AG04449 (cell line): ENCODE data around the gene PAPOLA.

Experiments
- CTCF ChIA-PET: fragments of 350-600 bp; formaldehyde crosslinking; extraction: SDS; loops from one replicate; lab custom pipeline; 2021; ENCODE audit warnings: antibody characterized with exemption; lab: Yijun Ruan, JAX
- POLR2A ChIA-PET: fragments of 400-600, 350-600 bp; formaldehyde crosslinking; extraction: SDS; loops from one replicate; lab custom pipeline; 2020; ENCODE audit warnings: antibody characterized with exemption, inconsistent platforms; lab: Yijun Ruan, JAX
- DNase-seq: peaks from one replicate; pipeline ENCODE4 v3.0.0-alpha.2; 2010; ENCODE audit warnings: low read depth, low spot score
- H3K4me3 ChIP-seq: 2 replicates; pipeline ENCODE4 v1.5.1; 2011; ENCODE audit warnings: low read depth, mild to moderate bottlenecking, control low read depth, low read length
- TF ChIP-seq, protein P1 (sequence below): IDR thresholded peaks from one replicate; pipeline ENCODE4 v1.5.1; 2011; ENCODE audit warnings: mild to moderate bottlenecking, moderate library complexity, low read length, control low read depth, inconsistent platforms; ENCODE audit not compliant: insufficient read depth; ENCODE audit errors: missing control alignments

PAPOLA gene

DNA sequence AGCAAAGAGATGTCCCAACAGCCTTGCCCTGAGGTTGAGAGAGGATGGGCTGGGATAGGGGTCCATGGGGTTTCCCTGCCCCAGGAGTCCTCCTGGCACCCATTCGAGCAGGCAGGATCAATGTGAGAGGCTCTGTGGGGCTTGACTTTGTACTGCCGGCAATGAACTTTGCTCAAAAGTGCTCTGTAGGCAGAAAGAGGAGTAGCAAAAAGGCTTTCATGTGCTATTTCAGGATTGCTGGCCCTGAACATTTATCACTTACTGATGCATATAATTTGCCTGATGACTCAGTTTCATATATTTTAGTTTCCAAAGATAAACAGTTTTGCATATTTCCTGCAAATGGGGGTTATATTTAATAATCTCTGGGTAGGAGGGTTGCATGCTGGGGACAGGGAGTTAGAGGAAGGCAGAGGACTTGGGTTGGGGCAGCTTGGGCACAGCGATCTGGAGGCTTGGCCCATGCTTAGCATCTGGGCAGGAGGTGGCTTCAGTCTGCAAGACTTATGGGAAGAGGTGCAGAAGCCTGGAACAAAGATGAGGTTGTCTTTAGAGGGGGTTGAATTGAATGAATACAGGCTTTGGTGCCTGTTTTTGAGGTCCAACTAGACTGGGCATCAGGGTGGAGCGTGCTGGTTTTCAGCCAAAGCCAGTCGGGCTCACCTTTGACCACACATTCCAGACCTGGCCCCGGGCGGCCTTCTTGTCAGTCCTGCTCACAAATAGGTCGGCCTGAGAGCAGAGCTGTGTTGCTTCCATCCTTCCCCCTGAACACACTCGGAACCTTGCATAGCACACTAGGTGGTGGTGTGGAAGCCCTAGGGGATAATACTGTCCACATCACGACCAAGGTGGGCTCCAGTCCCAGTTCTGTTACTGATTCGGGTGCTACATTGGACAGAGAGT lies 101.4 kb downstream of the PAPOLA start:
- TF ChIP-seq, protein P1, sequence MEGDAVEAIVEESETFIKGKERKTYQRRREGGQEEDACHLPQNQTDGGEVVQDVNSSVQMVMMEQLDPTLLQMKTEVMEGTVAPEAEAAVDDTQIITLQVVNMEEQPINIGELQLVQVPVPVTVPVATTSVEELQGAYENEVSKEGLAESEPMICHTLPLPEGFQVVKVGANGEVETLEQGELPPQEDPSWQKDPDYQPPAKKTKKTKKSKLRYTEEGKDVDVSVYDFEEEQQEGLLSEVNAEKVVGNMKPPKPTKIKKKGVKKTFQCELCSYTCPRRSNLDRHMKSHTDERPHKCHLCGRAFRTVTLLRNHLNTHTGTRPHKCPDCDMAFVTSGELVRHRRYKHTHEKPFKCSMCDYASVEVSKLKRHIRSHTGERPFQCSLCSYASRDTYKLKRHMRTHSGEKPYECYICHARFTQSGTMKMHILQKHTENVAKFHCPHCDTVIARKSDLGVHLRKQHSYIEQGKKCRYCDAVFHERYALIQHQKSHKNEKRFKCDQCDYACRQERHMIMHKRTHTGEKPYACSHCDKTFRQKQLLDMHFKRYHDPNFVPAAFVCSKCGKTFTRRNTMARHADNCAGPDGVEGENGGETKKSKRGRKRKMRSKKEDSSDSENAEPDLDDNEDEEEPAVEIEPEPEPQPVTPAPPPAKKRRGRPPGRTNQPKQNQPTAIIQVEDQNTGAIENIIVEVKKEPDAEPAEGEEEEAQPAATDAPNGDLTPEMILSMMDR: no peak
- ChIA-PET CTCF (no interaction called here), POLR2A (no interaction called here)
- no peak for DNase-seq
- no peak overlapping the region for H3K4me3 ChIP-seq

DNA sequence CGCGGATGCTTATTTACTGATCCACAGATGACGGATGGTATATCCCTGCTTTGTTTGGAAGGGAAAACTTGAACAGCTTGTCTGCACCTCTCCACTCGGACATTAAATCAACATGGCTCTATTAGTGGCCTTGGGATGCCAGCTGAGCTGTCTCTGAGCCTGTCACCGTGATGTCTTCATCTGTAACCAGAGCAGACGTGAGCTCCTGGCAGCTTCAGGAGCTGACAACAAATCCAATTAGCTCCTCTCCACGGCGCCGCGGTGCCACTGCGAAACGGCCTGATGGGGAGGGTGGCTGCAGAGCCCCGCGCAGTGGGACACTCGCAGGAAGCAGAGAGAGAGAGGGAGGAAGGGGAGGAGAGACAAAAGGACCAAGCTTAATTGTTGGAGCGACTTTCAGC lies 112.3 kb downstream of the PAPOLA start:
- TF ChIP-seq, protein P1: no peak
- no peak overlapping the region for H3K4me3 ChIP-seq
- ChIA-PET POLR2A (no interaction called here), CTCF (no interaction called here)
- no peak for DNase-seq

DNA sequence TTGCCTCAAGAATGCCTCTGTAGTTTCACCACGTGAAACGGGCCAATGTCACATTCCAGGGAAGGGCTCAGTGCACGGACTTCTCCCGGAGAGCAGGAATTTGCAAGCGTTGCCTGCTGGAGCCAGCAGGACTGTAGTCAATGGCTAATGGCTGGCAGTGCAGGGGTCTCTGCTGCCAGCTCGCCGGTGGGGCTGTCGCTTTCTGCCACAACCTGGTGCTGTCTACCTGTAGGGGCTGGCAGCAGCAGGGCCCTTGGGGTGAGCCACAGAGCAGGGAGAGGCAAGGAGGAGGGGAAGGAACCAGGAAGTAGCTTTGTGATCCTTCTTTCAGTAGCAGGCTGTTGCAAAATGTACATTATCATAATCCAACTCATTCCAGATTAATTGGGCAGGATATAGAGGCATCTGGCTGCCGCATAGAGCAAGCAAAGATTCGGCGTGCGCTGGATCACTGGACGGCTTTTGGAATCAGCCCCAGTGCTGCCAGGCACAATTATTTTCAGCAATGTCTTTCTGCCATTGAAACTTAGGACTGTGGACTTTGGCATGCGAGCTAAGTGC lies 114.1 kb downstream of the PAPOLA start:
- no peak for DNase-seq
- H3K4me3 ChIP-seq: no peak overlapping the region
- POLR2A ChIA-PET: no interaction called here
- CTCF ChIA-PET: no interaction called here
- TF ChIP-seq, protein P1: no peak
